GM18868 (cell line): ENCODE data around the gene ATP5F1B.
A peak's percentile ranks its signal among the peaks of the same experiment; 100 is the strongest.
"Not testable (repeated sequence)": the region's sequence is repeated elsewhere in the genome, so short reads cannot be mapped to it uniquely, and the experiment has no call there.

Experiments
- ATAC-seq: cut with Tn5 transposase; IDR thresholded peaks from one replicate; pipeline ENCODE4 v1.9.1; 2021; ENCODE audit warnings: mild to moderate bottlenecking, moderate library complexity; ENCODE audit not compliant: unreplicated experiment

The ATP5F1B gene

GRCh38 chr12:56653781-56654180 lies 8.0 kb upstream of the ATP5F1B start:
- not testable (repeated sequence) for ATAC-seq

DNA sequence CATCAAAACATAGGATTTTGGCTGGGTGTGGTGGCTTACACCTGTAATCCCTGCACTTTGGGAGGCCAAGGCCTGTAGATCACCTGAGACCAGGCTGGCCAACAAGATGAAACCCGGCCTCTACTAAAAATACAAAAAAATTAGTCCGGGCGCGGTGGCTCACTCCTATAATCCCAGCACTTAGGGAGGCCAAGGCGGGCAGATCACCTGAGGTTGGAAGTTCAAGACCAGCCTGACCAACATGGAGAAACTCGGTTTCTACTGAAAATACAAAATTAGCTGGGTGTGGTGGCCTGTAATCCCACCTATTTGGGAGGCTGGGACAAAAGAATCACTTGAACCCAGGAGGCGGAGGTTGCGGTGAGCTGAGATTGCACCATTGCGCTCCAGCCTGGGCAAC lies 2.2 kb upstream of the ATP5F1B start:
- not testable (repeated sequence) for ATAC-seq

DNA sequence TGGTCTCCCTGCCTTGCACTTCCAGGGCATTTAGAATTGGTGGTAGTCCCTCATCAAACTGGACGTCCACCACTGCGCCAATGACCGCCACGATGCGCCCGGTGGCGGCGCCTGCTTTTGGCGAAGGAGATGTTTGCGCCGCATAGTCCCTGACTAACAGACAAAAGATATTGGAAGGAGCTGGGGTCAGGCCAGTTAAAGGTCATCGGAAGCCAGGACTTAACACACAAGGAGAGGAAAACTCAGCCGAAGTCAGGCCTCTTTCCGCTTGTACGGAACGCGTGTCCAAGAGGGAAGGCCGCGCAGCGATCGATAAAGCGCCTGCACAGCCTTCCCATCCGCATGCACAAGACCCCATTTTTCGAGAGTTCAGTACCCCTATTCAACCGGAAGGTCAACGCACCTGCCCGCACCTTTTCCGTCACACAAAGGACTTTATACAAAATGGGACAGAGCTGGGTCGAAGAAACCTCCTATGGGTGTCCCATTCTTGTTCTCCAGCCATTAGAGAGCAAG lies 525 bp downstream of the ATP5F1B start:
- no peak for ATAC-seq

GRCh38 chr12:56644654-56645053 lies 1.1 kb downstream of the ATP5F1B start:
- no peak for ATAC-seq

DNA sequence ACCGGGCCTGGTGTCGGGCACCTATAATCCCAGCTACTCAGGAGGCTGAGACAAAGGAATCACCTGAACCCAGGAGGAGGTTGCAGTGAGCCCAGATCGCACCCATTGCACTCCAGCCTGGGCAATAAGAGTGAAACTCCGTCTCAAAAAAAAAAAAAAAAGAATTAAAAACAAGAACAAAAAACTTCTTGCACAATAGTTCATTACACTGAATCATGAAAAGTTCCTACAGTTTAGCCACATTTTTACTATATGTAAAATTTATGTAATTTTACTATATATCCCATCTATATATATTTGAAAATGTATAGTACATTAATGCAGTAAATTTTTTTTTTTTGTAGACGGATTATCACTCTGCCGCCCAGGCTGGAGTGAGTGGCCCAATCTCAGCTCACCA lies 4.6 kb downstream of the ATP5F1B start:
- no peak for ATAC-seq

- ATAC-seq = no peak
These were observed 8.2 kb downstream of the ATP5F1B start for GRCh38 chr12:56637621-56638020.

- ATAC-seq = peak; percentile 54
These were observed 8.9 kb downstream of the ATP5F1B start for GRCh38 chr12:56636675-56637540.

DNA sequence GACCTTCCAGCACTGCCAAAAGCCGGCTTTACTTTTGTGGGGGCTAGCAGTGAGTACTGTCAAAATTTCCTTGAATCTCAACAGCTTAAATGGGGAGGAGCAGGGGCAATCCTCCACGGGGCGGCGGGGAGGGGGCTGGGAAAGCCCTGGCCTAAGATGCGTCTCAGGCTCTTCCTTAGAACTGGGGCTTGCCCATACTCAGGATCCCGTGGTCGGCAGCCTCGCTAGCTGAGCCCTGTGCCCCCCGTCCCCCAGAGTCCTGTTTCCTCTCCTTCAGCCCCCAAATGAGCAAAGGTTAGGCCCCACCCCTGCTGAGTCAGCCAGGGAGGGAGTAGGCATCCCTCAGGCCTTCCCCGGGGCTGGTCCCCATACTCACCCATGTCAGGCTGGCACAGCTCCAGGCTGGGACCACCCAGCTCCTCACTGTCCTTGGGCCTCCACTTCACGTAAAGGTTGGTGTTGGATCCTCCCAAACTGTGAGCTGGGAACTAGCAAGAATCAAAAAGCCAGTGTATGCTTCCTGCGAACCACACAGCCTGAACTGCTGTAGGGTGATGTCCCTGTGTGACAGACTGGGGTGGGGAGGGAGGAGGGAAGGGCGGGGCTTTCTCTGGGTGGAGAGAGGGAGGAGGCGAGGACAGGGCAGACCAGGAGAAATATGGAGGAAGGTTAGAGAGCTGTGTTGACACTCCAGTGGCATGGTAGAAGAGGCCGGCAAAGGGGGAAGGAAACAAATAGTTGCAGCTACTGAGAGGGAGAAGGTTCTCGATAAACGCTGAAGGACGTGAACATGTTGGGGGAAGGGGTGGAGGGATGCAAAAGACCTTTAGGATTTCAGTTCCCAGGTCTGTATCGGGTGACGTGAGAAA lies 9.7 kb downstream of the ATP5F1B start:
- peak; percentile 52 for ATAC-seq

- peak; percentile 29 for ATAC-seq
These were observed 10.7 kb downstream of the ATP5F1B start for GRCh38 chr12:56634837-56635791.

DNA sequence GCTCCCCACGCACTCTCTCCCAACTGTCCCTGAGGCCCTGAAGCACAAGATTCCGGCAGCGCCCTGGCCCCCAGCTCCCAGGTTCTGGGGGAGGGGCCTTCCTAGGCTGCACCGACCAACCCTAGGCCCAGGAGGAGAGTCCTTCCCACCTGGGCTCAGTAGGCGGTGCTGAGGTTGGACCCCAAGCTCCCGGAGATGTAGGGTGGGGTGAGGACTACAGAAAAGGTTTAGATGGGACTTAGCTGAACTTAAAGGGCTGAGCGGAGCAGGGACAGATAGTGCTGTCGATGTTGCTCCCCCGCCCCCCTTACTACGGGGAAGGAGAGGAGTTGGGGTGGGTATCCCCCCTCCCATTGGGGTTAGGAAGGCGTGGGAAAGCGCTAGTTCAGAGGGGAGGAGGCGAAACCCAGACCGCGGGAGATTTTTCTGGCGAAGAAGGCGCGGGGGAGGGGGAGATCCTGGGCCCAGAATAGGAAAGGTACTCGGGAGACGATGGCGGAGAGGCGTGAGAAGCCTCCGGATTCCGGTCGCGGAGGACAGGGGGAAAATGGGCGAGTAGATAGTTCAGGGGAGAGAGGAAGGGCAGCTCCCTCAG lies 11.4 kb downstream of the ATP5F1B start:
- no peak for ATAC-seq

DNA sequence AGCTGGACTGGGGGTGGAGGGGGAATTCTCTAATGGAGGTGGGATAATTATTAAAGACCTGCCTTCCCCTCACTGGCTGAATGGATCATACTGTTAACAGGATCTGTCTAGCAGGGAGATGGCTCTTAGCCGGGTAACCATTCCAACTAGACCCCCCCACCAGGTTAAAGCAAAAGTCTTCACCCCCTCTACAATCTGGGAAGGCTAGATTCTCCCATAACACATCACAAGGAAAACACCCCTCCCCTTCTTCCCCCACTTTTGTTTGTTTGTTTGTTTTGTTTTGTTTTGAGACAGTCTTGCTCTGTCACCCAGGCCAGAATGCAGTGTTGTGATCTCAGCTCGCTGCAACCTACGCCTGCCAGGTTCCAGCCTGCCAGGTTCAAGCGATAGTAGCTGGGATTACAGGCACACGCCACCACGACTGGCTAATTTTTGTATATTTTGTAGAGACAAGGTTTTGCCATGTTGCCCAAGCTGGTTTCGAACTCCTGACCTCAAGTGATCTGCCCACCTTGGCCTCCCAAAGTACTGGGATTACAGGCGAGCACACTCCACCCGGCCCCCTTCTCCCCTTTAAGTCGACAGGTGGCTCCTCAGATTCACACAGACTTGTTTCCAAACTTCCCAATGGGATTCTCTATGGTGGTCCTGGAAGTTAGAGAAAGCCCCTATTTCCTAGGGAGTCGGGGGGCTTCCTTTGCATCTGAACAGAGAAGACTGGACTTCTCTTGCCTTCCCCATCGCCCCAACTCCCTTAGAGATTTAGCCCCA lies 12.1 kb downstream of the ATP5F1B start:
- ATAC-seq = no peak

DNA sequence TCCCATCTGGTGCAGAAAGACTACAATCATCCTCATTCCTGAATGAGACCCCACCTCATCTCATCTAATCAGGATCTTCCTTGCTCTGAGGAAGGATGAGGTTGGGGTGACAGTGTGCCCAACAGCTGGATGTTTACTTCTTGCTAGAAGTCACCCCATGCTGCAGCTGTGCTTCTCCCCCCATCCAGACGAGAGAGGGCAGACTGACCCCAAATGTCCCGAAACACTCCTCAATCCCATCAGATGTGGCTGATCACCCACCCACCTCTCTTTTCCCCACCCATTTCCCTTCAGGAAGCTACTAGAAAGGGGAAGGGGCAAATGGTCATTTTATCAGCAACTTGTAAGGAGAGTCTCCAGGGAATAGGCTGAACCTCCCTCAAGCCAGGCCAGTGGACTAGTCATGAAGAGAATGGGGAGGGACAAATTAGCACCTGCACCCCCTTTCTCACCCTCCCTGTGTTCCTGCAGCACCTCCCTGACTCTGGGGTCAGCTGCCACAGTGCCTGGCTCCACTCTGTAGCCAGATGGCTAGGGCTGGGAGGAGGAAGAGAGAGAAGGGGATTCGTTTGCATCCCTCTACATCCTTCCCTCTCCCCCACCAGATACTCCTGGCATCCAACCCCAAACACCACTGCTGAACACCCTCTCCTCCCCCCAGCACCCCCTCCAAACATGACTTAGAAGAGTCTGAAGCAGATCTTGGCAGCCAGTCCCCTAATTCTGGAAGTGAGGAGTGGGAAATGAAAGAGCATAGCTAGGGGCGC lies 12.9 kb downstream of the ATP5F1B start:
- ATAC-seq = no peak

GRCh38 chr12:56631790-56632700 lies 13.7 kb downstream of the ATP5F1B start:
- peak; percentile 16 for ATAC-seq

DNA sequence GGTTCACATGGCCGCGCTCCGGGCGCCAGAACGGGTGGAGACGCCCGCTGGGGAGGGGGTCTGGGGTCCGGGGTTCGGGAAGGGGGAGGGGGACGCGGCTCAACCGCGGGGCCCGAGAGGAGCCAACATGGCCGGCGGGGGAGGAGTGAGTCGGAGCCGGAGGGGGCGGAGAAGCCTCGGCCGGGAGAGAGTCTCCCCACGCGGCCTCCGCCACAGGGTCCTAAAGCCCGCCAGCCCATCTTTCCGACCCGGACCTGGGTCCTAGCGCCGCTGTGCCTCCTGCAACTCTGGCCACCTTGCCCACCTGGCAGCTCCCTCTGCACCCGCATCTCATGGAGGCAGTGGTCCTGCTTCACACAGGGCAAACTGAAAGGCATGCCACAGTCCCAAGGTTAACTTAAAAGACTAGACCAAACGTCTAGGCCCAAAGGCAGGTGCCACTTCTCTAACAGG lies 15.6 kb downstream of the ATP5F1B start, which contains the start of gene BAZ2A:
BAZ2A (minus strand) TSS at position 147 of the 453 bp plus-strand sequence. CDS start 12,796 bp downstream, outside the sequence.
- peak; percentile 63 for ATAC-seq

DNA sequence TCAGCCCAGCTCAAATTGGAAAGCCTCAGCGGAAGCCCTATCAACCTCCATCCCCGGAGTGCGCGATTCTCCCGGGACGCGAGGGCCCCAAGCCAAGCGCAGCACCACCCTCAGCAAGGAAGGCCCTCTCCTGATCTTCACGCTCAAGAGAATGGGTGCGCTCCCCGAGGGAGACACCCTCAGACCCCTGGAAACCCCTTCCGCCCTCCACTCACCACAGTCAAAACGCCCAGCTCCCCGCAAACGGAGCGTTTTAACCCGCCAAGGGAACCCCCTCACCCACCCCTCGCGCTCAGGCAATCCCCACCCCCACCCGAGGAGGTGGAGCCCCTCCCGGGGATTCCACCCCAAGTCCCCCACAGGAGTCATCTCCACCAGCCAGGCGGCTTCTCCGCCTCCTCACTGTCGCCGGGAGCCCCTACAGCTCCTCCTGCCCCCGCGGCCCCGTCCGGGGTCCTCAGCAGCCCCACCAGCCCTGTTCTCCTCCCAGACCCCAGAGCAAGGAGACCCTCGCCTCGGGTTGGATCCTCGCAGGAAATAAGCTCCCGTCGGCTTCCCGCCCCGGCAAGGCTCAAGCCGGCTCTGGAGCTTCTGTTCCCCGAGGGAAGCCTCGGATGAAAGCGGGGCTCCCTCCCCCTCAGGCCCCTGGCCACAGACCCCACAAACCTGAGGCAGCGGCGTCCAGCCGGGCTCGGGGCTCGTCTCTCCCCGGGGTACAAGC lies 16.2 kb downstream of the ATP5F1B start:
- peak; percentile 1 for ATAC-seq

DNA sequence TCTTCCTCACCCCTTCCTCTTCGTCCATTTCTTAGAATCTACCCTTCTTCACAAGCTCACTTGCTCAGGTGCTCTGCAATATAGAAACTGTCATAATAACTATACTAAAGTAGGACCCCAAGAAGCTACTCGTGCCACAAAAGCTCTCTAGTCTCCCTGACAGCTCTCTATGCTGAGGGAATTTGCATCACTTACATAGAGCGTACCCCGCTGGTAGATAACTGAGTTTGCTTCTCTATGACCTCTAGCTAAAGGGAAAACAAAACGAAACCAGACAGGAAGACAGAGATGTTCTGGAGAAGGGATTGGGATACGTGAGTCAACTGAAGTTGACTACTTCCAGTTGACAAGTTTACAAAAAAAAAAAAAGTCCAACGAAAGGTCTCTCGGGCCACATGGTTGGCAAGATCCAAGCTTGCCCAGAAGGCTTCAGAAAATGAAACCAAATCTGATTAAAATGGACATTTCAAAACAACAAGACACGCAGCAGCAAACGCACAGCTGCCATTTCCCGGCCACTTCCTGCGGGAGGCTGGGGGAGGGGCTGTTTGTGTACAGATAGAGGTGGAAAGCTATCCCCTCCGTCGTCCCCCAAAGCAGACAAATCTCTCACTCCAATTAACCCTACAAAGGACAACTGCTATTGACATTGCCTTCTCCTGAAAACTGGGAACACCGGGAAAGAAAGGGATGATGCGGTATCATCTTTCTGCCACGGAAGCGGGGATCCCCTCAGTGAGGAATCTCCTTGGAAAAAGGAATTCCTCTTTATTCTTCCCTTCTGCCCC lies 16.9 kb downstream of the ATP5F1B start:
- no peak for ATAC-seq
